ENCODE data around the gene GAL3ST1. TPM values are rescaled to one million over a fixed set of nuclear protein-coding genes. Genes with fewer than 3 reads are reported as not detected.
"Not testable (repeated sequence)": the region's sequence is repeated elsewhere in the genome, so short reads cannot be mapped to it uniquely, and the experiment has no call there.

Gene GAL3ST1
- polyA plus RNA-seq, 1 experiment: 0.06 TPM

- ChIA-PET POLR2A (no interaction called here), CTCF (interaction anchor here (1.4 kb wide), 1 partner anchor 36 kb away, joined by 4 read pairs; no protein-coding TSS in a partner anchor)
- peaks cover 7% of the 10 kb centered on the region for H3K27me3 ChIP-seq (ENCODE audit: control insufficient read depth, insufficient read depth, low read length)
- H3K4me3 ChIP-seq (ENCODE audit: low read depth, low read length): no peak overlapping the region
- TF ChIP-seq CTCF (IDR thresholded peaks at IDR 0.05; ENCODE audit: low read depth, low read length): no peak
- no peaks in the 10 kb centered on the region; the same call in 1 of the 2 replicates for H3K9me3 ChIP-seq (ENCODE audit: control insufficient read depth, insufficient read depth, low read length)
- DNase-seq (ENCODE audit: low read depth, low spot score): no peak
- no peak overlapping the region for H3K27ac ChIP-seq (ENCODE audit: low read depth, low read length)
Measured at GRCh38 chr22:30598986-30599385, 24.5 kb upstream of the GAL3ST1 start.

GRCh38 chr22:30596886-30597285 lies 22.4 kb upstream of the GAL3ST1 start:
- TF ChIP-seq CTCF (IDR thresholded peaks at IDR 0.05; ENCODE audit: low read depth, low read length): no peak
- CTCF ChIA-PET: interaction anchor here (1.5 kb wide), 1 partner anchor 151 kb away, joined by 4 read pairs; no protein-coding TSS in a partner anchor
- no peaks in the 10 kb centered on the region; the same call in 1 of the 2 replicates for H3K9me3 ChIP-seq (ENCODE audit: control insufficient read depth, insufficient read depth, low read length)
- POLR2A ChIA-PET: no interaction called here
- no peak overlapping the region for H3K4me3 ChIP-seq (ENCODE audit: low read depth, low read length)
- no peak overlapping the region for H3K27ac ChIP-seq (ENCODE audit: low read depth, low read length)
- DNase-seq (ENCODE audit: low read depth, low spot score): no peak
- H3K27me3 ChIP-seq (ENCODE audit: control insufficient read depth, insufficient read depth, low read length): peaks cover 7% of the 10 kb centered on the region

- no peak overlapping the region for H3K4me3 ChIP-seq (ENCODE audit: low read depth, low read length)
- ChIA-PET POLR2A (no interaction called here), CTCF (interaction anchor here (0.6 kb wide), 1 partner anchor 10 kb away, joined by 3 read pairs; no protein-coding TSS in a partner anchor)
Measured at GRCh38 chr22:30596199-30596598, 21.7 kb upstream of the GAL3ST1 start.

GRCh38 chr22:30592360-30592713 lies 17.9 kb upstream of the GAL3ST1 start:
- H3K27ac ChIP-seq (ENCODE audit: low read depth, low read length); H3K27me3 ChIP-seq (ENCODE audit: control insufficient read depth, insufficient read depth, low read length); H3K9me3 ChIP-seq (ENCODE audit: control insufficient read depth, insufficient read depth, low read length); DNase-seq (ENCODE audit: low read depth, low spot score): not testable (repeated sequence)
- ChIA-PET POLR2A (interaction anchor here (1.0 kb wide), 1 partner anchor 17 kb away, joined by 5 read pairs; the partner anchor contains the start of gene GAL3ST1), CTCF (interaction anchor here (0.9 to 1.0 kb wide), 2 partner anchors 14 to 42 kb away, joined by 3 to 4 read pairs; no protein-coding TSS in a partner anchor)
- H3K4me3 ChIP-seq (ENCODE audit: low read depth, low read length): peak overlapping the region; percentile 44

More at GRCh38 chr22:30596199-30596598, 21.7 kb upstream of the GAL3ST1 start:
- H3K27ac ChIP-seq (ENCODE audit: low read depth, low read length): no peak overlapping the region
- H3K9me3 ChIP-seq (ENCODE audit: control insufficient read depth, insufficient read depth, low read length): no peaks in the 10 kb centered on the region; the same call in 1 of the 2 replicates
- TF ChIP-seq CTCF (IDR thresholded peaks at IDR 0.05; ENCODE audit: low read depth, low read length): no peak
- peaks cover 7% of the 10 kb centered on the region for H3K27me3 ChIP-seq (ENCODE audit: control insufficient read depth, insufficient read depth, low read length)
- no peak for DNase-seq (ENCODE audit: low read depth, low spot score)

- Histone ChIP-seq H3K9me3 (ENCODE audit: control insufficient read depth, insufficient read depth, low read length) (no peaks in the 10 kb centered on the region; the same call in 1 of the 2 replicates), H3K27ac (ENCODE audit: low read depth, low read length) (peak within 1 kb of the TSS; percentile 23), H3K27me3 (ENCODE audit: control insufficient read depth, insufficient read depth, low read length) (peaks cover 3% of the 10 kb centered on the region), H3K4me3 (ENCODE audit: low read depth, low read length) (peak within 1 kb of the TSS; percentile 87)
- no peak for TF ChIP-seq CTCF (IDR thresholded peaks at IDR 0.05; ENCODE audit: low read depth, low read length)
- CTCF ChIA-PET: interaction anchor here (0.9 to 1.0 kb wide), 2 partner anchors 14 to 43 kb away, joined by 3 to 4 read pairs; no protein-coding TSS in a partner anchor
- DNase-seq (ENCODE audit: low read depth, low spot score): peak; percentile 98
- POLR2A ChIA-PET: interaction anchor here (1.0 kb wide), 1 partner anchor 17 kb away, joined by 5 read pairs; the partner anchor contains the start of gene GAL3ST1
Measured at GRCh38 chr22:30591588-30592359, 17.3 kb upstream of the GAL3ST1 start, which contains the start of gene PES1. Gene PES1, minus strand, starts transcription at chr22:30591910. Its CDS starts 77 bp downstream, at chr22:30591833.

All from AG04450 (cell line).